ENCODE data around the gene PYGO2.

The PYGO2 gene

DNA sequence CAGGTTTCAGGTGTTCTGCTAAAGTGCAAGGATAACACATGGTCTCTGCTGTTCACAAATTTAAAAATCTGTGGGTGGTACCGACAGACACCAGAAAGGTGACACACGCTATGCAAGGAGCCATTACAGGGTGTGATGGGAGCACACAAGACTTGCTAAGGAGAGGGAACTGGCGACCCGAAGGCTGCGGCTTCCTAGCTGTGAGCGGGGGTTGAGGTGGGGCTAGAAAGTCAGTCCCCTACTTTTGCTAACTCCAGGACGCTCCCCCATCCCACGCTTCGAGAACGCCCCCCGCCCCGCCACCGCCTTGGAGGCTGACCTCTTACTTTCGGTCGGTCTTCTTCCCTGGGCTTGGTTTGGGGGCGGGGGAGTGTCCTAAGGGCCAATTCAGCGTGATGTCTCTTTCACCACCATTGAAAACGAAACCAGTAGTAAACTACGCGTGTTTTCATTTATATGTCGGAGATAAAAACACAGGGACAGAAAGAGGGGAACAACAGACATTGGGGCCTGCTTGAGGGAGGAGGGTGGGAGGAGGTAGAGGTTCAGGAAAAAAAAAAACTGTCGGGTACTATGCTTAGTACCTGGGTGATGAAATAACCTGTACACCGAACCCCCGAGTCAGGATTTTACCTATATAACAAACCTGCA lies 14.0 kb upstream of the PYGO2 start:
- peak overlapping the region; percentile 86 to 98 for H3K27ac ChIP-seq
- H3K4me3 ChIP-seq, result peak overlapping the region; percentile 78
- peak; percentile 88 for DNase-seq (ENCODE audit: low spot score)
- TF ChIP-seq, protein P1, sequence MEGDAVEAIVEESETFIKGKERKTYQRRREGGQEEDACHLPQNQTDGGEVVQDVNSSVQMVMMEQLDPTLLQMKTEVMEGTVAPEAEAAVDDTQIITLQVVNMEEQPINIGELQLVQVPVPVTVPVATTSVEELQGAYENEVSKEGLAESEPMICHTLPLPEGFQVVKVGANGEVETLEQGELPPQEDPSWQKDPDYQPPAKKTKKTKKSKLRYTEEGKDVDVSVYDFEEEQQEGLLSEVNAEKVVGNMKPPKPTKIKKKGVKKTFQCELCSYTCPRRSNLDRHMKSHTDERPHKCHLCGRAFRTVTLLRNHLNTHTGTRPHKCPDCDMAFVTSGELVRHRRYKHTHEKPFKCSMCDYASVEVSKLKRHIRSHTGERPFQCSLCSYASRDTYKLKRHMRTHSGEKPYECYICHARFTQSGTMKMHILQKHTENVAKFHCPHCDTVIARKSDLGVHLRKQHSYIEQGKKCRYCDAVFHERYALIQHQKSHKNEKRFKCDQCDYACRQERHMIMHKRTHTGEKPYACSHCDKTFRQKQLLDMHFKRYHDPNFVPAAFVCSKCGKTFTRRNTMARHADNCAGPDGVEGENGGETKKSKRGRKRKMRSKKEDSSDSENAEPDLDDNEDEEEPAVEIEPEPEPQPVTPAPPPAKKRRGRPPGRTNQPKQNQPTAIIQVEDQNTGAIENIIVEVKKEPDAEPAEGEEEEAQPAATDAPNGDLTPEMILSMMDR (IDR thresholded peaks at IDR 0.05), result no peak

DNA sequence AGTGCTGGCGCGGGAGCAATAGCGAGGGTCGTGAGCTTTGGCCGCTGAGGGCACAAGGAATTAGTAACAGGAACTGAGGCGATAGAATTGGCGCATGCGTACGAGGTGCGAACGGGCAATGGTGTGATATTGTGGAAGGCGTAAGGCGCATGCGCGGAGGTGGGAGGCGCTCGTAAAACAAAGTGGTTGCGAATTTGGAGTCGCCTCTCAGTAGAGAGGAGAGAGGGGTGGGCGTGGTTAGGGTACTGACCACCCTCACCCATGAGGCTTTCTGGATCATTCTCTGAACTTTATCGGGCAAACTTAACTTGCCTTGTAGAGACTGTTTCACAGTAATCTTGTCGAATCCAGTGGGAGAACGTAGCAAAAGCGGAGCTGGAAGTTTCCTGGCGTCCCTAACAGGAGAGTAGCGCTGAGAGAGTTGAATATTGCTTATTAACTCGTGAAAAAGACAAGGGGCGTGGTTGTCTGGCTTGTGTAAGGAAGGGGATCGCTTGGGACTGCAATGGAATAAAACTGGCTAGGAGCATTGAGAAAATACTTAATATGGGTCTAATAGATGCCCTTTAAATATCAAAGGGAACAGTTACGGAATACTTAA lies 13.3 kb upstream of the PYGO2 start:
- TF ChIP-seq, protein P1 (IDR thresholded peaks at IDR 0.05), result no peak

DNA sequence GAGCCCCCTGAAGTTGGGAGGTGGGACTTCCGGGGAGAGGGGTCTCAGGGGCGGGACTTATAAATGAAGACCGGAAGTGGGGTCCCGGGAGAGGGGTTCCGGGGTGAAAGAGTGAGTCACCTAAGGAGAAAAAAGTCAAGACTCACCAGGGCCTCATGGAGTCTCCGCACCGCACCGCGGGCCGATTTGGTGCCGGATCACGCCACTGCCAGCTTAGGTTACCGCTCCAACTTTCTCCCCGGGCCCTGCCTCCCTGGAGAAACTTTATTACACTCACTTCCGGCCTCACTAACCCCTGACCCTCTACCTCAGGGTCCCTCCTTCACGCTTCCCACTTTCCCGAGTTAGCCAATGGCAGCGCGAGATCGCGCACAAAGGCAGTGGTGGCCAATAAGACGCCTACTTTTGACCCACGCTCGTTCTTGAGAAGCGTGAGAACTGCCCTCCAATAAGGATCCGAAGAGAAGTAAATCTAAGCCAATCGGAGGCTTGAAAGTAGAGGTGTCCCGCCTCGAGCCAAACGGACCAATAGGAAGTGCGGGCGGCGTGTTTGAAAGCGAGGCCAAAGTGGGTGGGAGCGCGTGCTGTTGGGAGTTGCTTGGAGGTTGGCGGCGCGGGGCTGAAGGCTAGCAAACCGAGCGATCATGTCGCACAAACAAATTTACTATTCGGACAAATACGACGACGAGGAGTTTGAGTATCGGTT lies 12.7 kb upstream of the PYGO2 start, which contains the start of gene CKS1B:
Gene CKS1B, plus strand, starts transcription at position 580 of the 706 bp plus-strand sequence. Its CDS starts 65 bp downstream, at position 645.
- peak; percentile 99 for DNase-seq (ENCODE audit: low spot score)
- TF ChIP-seq, protein P1 (IDR thresholded peaks at IDR 0.05), result no peak
- Histone ChIP-seq H3K27ac (peak within 1 kb of the TSS; percentile 98), H3K4me3 (peak within 1 kb of the TSS; percentile 78)

More for the DNA sequence above, 13.3 kb upstream of the PYGO2 start:
- DNase-seq (ENCODE audit: low spot score), result peak; percentile 97
- Histone ChIP-seq H3K27ac (peak overlapping the region; percentile 86 to 98), H3K4me3 (peak overlapping the region; percentile 78)

DNA sequence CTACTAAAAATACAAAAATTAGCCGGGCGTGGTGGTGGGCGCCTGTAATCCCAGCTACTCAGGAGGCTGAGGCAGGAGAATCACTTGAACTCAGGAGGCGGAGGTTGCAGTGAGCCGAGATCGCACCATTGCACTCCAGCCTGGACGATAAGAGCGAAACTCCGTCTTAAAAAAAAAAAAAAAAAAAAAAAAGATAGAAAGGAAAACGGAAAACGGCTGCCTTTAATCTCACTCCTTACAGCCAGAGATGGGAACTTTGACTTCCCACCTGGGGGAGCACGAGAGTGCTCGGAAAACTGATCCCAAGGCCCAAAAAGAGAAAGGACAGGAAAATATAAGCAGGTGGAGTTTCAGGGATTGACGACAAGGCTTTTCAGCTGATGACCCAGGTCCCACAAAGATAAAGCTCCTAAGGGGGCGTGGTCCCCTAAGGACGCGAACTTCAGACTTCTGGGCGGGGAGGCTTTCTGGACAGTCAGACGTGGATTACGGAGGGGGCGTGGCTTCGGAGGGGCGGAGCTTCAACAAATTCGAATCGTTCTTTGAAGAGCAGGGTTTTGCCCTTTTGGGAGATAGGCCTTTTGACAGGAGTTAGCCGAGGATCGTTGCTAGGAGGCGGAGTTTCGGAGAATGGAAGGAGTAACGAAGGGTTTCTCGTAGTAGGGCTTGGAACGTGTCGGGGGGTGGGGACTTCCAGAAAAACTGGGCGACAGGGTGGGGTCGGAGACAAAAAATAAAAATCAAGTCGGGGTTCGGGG lies 11.9 kb upstream of the PYGO2 start:
- peak overlapping the region; percentile 78 for H3K4me3 ChIP-seq
- H3K27ac ChIP-seq, result peak overlapping the region; percentile 98
- DNase-seq (ENCODE audit: low spot score), result peak; percentile 99
- TF ChIP-seq, protein P1 (IDR thresholded peaks at IDR 0.05), result no peak

DNA sequence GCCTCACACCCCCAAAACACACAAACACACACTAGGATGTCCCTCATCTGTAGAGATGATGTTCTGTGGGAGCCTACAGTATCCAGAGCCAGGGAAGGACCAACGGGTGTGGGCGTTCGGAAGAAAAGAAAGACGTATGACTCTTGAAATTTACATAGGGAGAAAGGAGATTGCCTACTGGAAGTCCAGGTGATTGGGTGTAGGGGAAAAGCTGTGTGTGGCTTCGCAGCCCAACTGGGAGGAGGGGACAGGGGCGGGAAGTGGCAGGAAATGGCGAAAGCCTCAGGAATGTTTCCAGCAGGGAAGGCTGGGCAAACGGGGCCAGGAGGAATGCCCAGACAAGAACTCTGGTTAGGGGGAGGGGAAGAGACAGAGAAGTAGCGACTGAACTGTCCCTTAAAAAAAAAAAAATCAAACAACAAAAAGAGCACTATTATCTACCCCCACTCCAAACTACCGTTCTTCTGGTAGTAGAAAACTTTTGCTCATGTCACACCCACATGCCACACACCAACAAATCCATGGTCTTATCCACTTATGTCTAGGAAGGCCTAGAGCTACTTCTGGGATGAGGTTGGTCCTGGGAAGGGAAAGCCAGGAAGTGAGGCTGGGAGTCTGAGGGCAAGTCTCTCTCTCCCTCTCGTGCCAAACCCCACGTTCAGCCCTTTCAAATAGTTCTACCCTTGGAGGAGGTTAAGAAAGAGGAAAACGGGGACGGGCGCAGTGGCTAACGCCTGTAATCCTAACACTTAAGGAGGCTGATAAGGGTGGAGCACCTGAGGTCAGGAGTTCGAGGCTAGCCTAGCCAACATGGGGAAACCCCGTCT lies 11.1 kb upstream of the PYGO2 start:
- H3K27ac ChIP-seq, result peak overlapping the region; percentile 98

DNA sequence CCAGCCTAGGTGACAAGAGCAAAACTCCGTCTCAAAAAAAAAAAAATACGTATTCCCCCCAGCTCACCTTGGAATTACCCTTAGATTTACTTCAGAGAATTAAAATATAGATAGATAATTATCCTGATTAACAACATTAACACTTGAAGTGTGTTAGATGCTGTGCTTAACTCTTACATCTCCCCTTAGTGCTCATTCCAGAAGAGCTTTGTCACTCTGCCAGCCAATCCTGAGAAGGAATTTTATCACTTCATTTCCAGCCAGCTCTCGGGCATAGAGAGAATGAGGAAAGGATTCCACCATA lies 10.6 kb upstream of the PYGO2 start:
- no peak for DNase-seq (ENCODE audit: low spot score)
- Histone ChIP-seq H3K27ac (peak overlapping the region; percentile 98), H3K4me3 (peak overlapping the region; percentile 78)
- TF ChIP-seq, protein P1 (IDR thresholded peaks at IDR 0.05), result no peak

More for the DNA sequence above, 11.1 kb upstream of the PYGO2 start:
- peak; percentile 94 for DNase-seq (ENCODE audit: low spot score)
- TF ChIP-seq, protein P1 (IDR thresholded peaks at IDR 0.05), result no peak
- peak overlapping the region; percentile 78 for H3K4me3 ChIP-seq

Measured in coronary artery (tissue), 2 donors.